DND-41 (cell line): ENCODE results near the gene CRISPLD2.
"Not testable (repeated sequence)": the region's sequence is repeated elsewhere in the genome, so short reads cannot be mapped to it uniquely, and the experiment has no call there.

Experiments used
- ATAC-seq: fragments of 200-7000 bp; cut with Tn5 transposase; 3 replicates; pipeline ENCODE4 v1.9.1; 2021; ENCODE audit warnings: low read depth; ENCODE audit not compliant: insufficient read depth
- DNase-seq: peaks from one replicate; pipeline ENCODE4 v3.0.0-alpha.2; 2020
- H2AFZ ChIP-seq: 2 replicates; pipeline ENCODE4 v1.6.0; 2012; ENCODE audit warnings: low read depth, low read length
- H3K27ac ChIP-seq: 2 replicates; pipeline ENCODE4 v1.5.1; 2012; ENCODE audit warnings: low read length, inconsistent platforms
- H3K27me3 ChIP-seq: fragments of 200-600 bp; sonication (generic); 2 replicates; pipeline ENCODE4 v1.6.0; 2012; ENCODE audit warnings: low read length, mild to moderate bottlenecking, inconsistent platforms; ENCODE audit not compliant: insufficient read depth, poor library complexity
- H3K36me3 ChIP-seq: 2 replicates; pipeline ENCODE4 v1.5.1; 2012; ENCODE audit warnings: low read length, inconsistent platforms; ENCODE audit not compliant: insufficient read depth
- H3K4me1 ChIP-seq: 2 replicates; pipeline ENCODE4 v1.5.1; 2012; ENCODE audit warnings: mild to moderate bottlenecking, low read length; ENCODE audit not compliant: insufficient read depth
- H3K4me2 ChIP-seq: 2 replicates; pipeline ENCODE4 v1.6.0; 2012; ENCODE audit warnings: mild to moderate bottlenecking, moderate library complexity, low read length, inconsistent platforms; ENCODE audit not compliant: insufficient read depth
- H3K4me3 ChIP-seq, 2 experiments: fragments of 200-600 bp in 1 of 2; shearing (Covaris generic) in 1 of 2; 2 replicates each; pipeline ENCODE4 v1.5.1; 2012 to 2016; ENCODE audit warnings: inconsistent platforms in 2 of 2, low read length in 2 of 2, mild to moderate bottlenecking in 2 of 2, low read depth in 1 of 2, moderate library complexity in 1 of 2
- H3K79me2 ChIP-seq: 2 replicates; pipeline ENCODE4 v1.6.0; 2012; ENCODE audit warnings: low read length, inconsistent platforms; ENCODE audit not compliant: insufficient read depth
- H3K9ac ChIP-seq: 2 replicates; pipeline ENCODE4 v1.6.0; 2012; ENCODE audit warnings: low read depth, mild to moderate bottlenecking, inconsistent platforms, low read length, moderate library complexity
- H3K9me3 ChIP-seq: 2 replicates; pipeline ENCODE4 v1.5.1; 2012; ENCODE audit warnings: low read length, moderate library complexity, mild to moderate bottlenecking, inconsistent platforms; ENCODE audit not compliant: insufficient read depth, severe bottlenecking
- H4K20me1 ChIP-seq: 2 replicates; pipeline ENCODE4 v1.6.0; 2012; ENCODE audit warnings: low read length; ENCODE audit not compliant: insufficient read depth
- CTCF ChIP-seq: IDR thresholded peaks from 2 replicates; pipeline ENCODE4 v1.5.1; 2012; ENCODE audit warnings: borderline replicate concordance, low read length, moderate library complexity, mild to moderate bottlenecking; ENCODE audit not compliant: poor library complexity, severe bottlenecking; ENCODE audit errors: extremely low read depth
- EZH2 ChIP-seq: IDR thresholded peaks from 3 replicates; pipeline ENCODE4 v1.6.1; 2012; ENCODE audit warnings: borderline replicate concordance, low read depth, mild to moderate bottlenecking, moderate library complexity, low read length, inconsistent platforms; ENCODE audit not compliant: severe bottlenecking

The CRISPLD2 gene

DNA sequence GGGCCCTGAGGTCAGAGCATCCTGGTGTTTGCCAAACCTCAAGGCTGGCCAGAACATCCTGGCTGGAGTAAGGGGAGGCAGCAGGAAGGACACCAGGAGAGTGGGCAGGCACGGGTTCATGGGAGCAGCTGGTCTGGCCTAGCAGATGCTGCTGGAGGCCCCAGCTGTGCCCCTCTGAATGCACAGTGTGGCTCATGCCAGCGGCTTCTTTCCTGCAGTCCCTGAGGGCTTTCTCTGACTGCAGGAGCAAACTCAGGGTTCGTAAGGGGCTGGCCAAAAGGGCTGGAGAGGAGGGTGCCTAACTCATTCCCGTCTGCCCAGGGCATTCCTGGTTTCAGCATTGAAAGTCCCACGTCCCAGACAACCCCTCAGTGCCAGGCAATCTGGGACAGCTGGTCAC, 112.9 kb downstream of the CRISPLD2 start:
- Histone ChIP-seq H3K9ac (no peak overlapping the region), H4K20me1 (no peaks in the 10 kb centered on the region), H3K4me3 (no peak overlapping the region), H2AFZ (no peak overlapping the region), H3K36me3 (no peaks in the 10 kb centered on the region), H3K27me3 (no peaks in the 10 kb centered on the region), H3K4me2 (no peak overlapping the region), H3K9me3 (no peaks in the 10 kb centered on the region), H3K79me2 (no peaks in the 10 kb centered on the region), H3K27ac (no peak overlapping the region), H3K4me1 (no peaks in the 10 kb centered on the region)
- DNase-seq (no peak), ATAC-seq (no peak)
- no peak for TF ChIP-seq CTCF

GRCh38 chr16:84933774-84934631, 114.2 kb downstream of the CRISPLD2 start:
- H3K79me2 ChIP-seq = no peaks in the 10 kb centered on the region
- no peak overlapping the region for H3K27ac ChIP-seq
- no peaks in the 10 kb centered on the region for H3K27me3 ChIP-seq
- no peak overlapping the region for H2AFZ ChIP-seq
- no peaks in the 10 kb centered on the region for H3K36me3 ChIP-seq
- DNase-seq (no peak), ATAC-seq (no peak)
- no peak for TF ChIP-seq EZH2
- no peak for TF ChIP-seq CTCF
- no peaks in the 10 kb centered on the region for H4K20me1 ChIP-seq
- no peaks in the 10 kb centered on the region for H3K9me3 ChIP-seq
- no peak overlapping the region for H3K4me2 ChIP-seq
- no peak overlapping the region for H3K4me3 ChIP-seq
- no peak overlapping the region for H3K9ac ChIP-seq
- no peaks in the 10 kb centered on the region for H3K4me1 ChIP-seq

DNA sequence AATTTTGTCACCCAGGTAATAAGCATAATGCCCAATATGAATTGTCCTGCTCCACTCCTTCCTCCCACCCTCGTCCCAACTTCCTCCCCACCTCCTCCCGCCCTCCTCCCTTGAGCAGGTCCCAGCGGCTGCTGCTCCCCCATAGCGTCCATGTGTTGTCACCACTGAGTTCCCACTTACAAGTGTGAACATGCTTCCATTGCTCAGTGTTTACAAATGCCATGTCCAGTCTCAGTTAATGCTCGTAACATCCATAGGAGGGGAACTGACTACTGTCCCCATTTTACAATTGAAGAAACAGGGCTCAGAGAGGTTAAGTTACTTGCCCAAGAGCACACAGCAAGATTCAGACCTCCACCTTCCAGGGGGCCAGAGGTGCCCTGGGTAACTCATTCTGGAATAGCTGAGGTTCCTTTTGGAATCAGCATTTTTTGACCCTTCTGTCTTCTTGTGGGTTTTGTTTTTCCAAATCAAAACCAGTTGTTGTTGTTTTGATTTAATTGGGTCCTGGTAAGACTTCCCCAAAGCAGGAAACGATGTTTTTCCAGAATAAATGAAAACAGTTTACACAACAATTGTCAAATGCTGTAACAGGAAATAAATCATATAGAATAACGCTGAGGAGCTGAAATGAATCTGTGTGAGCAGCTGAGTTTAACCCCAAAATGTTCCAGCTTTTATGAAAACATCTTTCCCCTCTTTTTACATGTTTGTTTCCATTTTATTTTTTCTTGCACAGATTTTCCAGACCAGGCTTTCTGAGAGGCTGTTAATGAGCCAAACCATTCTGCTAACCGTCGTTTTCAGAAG, 117.6 kb downstream of the CRISPLD2 start:
- Histone ChIP-seq H3K79me2 (no peaks in the 10 kb centered on the region), H3K9ac (no peak overlapping the region), H3K27ac (no peak overlapping the region), H4K20me1 (no peaks in the 10 kb centered on the region), H3K4me3 (no peak overlapping the region), H3K36me3 (no peaks in the 10 kb centered on the region), H3K27me3 (no peaks in the 10 kb centered on the region), H3K9me3 (no peaks in the 10 kb centered on the region), H2AFZ (no peak overlapping the region), H3K4me1 (no peaks in the 10 kb centered on the region), H3K4me2 (no peak overlapping the region)
- no peak for TF ChIP-seq CTCF
- TF ChIP-seq EZH2 = no peak
- DNase-seq (no peak), ATAC-seq (no peak)

DNA sequence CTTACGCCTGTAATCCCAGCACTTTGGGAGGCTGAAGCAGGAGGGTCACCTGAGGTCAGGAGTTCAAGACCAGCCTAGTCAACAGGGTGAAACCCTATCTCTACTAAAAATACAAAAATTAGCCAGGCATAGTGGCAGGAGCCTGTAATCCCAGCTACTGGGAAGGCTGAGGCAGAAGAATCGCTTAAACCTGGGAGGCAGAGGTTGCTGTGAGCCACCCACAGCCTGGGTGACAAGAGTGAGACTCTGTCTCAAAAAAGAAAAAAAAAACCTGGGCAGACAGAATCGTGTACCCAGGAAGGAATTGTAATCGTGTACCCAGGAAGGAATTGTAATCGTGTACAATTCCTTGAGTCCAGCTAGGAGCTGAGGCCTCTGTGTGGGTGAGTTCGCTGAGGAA, 118.8 kb downstream of the CRISPLD2 start:
- not testable (repeated sequence) for H3K9ac ChIP-seq, H3K4me1 ChIP-seq, H3K4me3 ChIP-seq, H3K4me2 ChIP-seq, H3K36me3 ChIP-seq, H3K79me2 ChIP-seq, H4K20me1 ChIP-seq, H3K27ac ChIP-seq, ATAC-seq, H3K9me3 ChIP-seq, H2AFZ ChIP-seq, H3K27me3 ChIP-seq, DNase-seq
